Uterus (tissue), 4 donors: Measurements from ENCODE around the gene TBC1D22B. TPM values are rescaled to one million over a fixed set of nuclear protein-coding genes. Genes with fewer than 3 reads are reported as not detected.

Experiments
- DNase-seq, 2 donors: peaks; one replicate each; pipeline ENCODE4 v3.0.0-alpha.2; 2019 to 2020
- H3K27ac ChIP-seq, 2 donors: fragments of 200-600 bp; sonication (generic); 1 replicate in 1 of 2; 2 replicates in 1 of 2; pipeline ENCODE4 v1.5.1; 2016 to 2018
- H3K27me3 ChIP-seq, 2 donors: fragments of 200-600 bp; sonication (generic); one replicate each; pipeline ENCODE4 v1.5.1; 2018 to 2019; ENCODE audit warnings: control low read depth in 1 of 2
- H3K36me3 ChIP-seq, 2 donors: fragments of 200-600 bp; sonication (generic); one replicate each; pipeline ENCODE4 v1.5.1; 2019; ENCODE audit warnings: control low read depth in 1 of 2
- H3K4me1 ChIP-seq, 2 donors: fragments of 200-600 bp; sonication (generic); one replicate each; pipeline ENCODE4 v1.5.1; 2018 to 2019; ENCODE audit warnings: control low read depth in 1 of 2
- H3K4me3 ChIP-seq, 2 donors: fragments of 200-600 bp; sonication (generic); 1 replicate in 1 of 2; 2 replicates in 1 of 2; pipeline ENCODE4 v1.5.1; 2018 to 2019; ENCODE audit warnings: mild to moderate bottlenecking in 1 of 2
- H3K9me3 ChIP-seq, 2 donors: fragments of 200-600 bp; sonication (generic); one replicate each; pipeline ENCODE4 v1.5.1; 2019; ENCODE audit warnings: control low read depth in 1 of 2
- POLR2A ChIP-seq, 2 donors: fragments of 450-650 bp; IDR thresholded peaks; one replicate each; pipeline ENCODE4 v1.6.1; 2016; ENCODE audit warnings: antibody characterized with exemption in 2 of 2, mild to moderate bottlenecking in 1 of 2, moderate library complexity in 1 of 2
- intact Hi-C: fragments of 100-400 bp; cut with DNase I; formaldehyde crosslinking; loops from one replicate; pipeline ENCODE4 v1.15.1; 2023; ENCODE audit warnings: low total_unique reads
- total RNA-seq, 4 donors: library from RNA; depleted of rRNA in 3 of 4; stranded (reverse); fragments of >200 nt in 3 of 4; gene quantifications; one replicate each; pipeline versions ENCODE4 v1.1.0 to v1.2.4, GENCODE V29; 2014 to 2023
- TF ChIP-seq, protein P1 (sequence below), 4 experiments: fragments of 200-600 bp in 2 of 4; fragments of 450-650 bp in 2 of 4; sonication (generic) in 2 of 4; IDR thresholded peaks; one replicate each; pipeline ENCODE4 v1.5.1; 2016 to 2019; ENCODE audit warnings: antibody characterized with exemption in 4 of 4, mild to moderate bottlenecking in 2 of 4, moderate library complexity in 1 of 4
- donor health status: DM: yes; HTN: yes; CAD: no.

The TBC1D22B gene
- total RNA-seq, 4 donors from 2014 or later = 4.1 to 15.4 (median 7.5) TPM

DNA sequence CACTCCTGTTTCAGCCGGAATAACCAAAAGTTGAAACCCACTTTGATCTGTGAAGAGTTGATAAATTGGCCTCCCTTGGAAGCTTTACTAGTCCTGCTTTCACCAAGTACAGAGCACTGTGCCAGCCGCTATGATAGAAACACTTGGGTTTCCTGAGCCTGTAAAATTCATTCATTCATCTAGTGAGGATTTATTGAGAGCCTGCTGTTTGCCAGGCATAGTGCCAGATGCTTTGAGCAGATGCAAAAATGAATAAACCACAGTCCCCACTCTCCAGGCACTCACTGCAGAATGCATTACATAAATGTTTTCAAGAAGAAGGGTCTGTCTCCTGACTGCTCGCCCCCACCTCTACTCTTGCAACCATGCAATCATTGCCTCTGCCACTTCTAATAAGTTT, 25.7 kb downstream of the TBC1D22B start:
- DNase-seq = no peak
- H3K4me3 ChIP-seq = no peak overlapping the region
- H3K27ac ChIP-seq = no peak overlapping the region
- H3K4me1 ChIP-seq = no peaks in the 10 kb centered on the region
- intact Hi-C loops = no loop called here
- TF ChIP-seq, protein P1, sequence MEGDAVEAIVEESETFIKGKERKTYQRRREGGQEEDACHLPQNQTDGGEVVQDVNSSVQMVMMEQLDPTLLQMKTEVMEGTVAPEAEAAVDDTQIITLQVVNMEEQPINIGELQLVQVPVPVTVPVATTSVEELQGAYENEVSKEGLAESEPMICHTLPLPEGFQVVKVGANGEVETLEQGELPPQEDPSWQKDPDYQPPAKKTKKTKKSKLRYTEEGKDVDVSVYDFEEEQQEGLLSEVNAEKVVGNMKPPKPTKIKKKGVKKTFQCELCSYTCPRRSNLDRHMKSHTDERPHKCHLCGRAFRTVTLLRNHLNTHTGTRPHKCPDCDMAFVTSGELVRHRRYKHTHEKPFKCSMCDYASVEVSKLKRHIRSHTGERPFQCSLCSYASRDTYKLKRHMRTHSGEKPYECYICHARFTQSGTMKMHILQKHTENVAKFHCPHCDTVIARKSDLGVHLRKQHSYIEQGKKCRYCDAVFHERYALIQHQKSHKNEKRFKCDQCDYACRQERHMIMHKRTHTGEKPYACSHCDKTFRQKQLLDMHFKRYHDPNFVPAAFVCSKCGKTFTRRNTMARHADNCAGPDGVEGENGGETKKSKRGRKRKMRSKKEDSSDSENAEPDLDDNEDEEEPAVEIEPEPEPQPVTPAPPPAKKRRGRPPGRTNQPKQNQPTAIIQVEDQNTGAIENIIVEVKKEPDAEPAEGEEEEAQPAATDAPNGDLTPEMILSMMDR (IDR thresholded peaks at IDR 0.05) = no peak
- no peak for TF ChIP-seq POLR2A (IDR thresholded peaks at IDR 0.05)
- no peaks in the 10 kb centered on the region for H3K9me3 ChIP-seq
- no peaks in the 10 kb centered on the region for H3K36me3 ChIP-seq
- no peaks in the 10 kb centered on the region for H3K27me3 ChIP-seq

DNA sequence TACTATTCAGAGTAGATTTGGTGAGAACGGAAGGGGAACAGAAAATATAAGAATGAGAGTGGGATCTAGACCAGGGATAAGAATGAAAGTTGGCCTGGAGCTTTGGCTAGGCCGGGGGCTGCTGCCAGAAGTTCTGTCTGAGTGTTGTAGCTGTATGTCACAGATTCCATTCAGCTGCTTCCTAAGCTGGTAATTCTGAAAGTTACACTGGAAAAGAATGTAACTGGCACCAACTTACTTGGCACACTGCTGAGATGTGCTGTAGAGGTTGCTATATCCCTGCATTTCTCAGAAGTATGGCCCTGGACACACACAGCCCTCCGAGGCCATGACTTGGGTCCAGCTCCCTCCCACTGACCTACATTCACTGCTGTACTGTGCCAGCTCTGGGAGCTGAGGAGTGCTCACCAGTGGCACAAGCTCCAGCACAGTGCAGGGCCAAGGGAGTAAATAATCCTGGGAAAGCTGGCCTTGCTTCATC, 26.1 kb downstream of the TBC1D22B start:
- H3K4me3 ChIP-seq = no peak overlapping the region
- H3K4me1 ChIP-seq = no peaks in the 10 kb centered on the region
- intact Hi-C loops = no loop called here
- no peak overlapping the region for H3K27ac ChIP-seq
- no peak for TF ChIP-seq POLR2A (IDR thresholded peaks at IDR 0.05)
- TF ChIP-seq, protein P1 (IDR thresholded peaks at IDR 0.05) = no peak
- H3K9me3 ChIP-seq = no peaks in the 10 kb centered on the region
- H3K27me3 ChIP-seq = no peaks in the 10 kb centered on the region
- peak in 1 of 2 donors; percentile 50 for DNase-seq
- no peaks in the 10 kb centered on the region for H3K36me3 ChIP-seq

DNA sequence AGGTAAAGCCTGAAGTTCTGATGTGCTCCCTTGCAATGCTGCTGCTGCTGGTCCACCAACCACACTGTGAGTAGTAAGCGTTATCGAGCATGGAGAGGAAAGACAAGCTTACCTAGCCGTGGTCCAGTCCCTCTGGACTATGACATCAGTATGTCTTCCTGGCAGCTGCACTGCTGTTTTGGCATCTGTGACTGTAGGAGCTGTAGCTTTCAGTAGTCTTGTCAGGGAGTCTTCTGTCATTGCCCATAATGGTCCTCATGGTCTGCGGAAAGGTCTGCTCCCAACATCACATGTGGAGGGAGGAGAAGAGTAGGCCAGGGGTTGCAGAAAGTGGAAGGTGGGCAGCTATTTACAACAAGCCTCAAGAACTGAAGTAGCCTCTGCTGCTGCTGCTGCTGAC, 27.2 kb downstream of the TBC1D22B start:
- Histone ChIP-seq H3K9me3 (no peaks in the 10 kb centered on the region), H3K27ac (no peak overlapping the region), H3K4me3 (no peak overlapping the region), H3K4me1 (no peaks in the 10 kb centered on the region), H3K36me3 (no peaks in the 10 kb centered on the region), H3K27me3 (no peaks in the 10 kb centered on the region)
- TF ChIP-seq, protein P1 (IDR thresholded peaks at IDR 0.05) = no peak
- TF ChIP-seq POLR2A (IDR thresholded peaks at IDR 0.05) = no peak
- no peak for DNase-seq
- intact Hi-C loops = no loop called here

DNA sequence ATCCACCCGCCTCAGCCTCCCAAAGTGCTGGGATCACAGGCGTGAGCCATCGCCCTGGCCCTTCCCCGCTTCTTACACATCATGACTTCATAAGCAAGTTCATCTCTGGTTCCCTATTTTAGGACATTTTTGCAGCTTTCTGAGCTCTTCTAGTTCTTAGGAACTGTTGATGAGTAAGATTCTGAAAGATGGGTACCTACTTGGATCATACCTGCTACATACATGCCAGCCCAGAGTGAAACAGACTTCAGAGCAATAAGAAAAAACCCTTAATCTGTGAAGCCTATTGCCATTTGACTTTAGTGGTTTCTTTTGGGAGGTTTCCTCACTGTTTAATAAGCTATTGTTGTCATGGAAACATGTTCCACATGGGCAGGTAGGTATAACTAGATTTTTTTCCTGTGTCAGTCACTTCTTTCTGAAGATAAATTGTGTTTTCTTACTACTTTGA, 28.3 kb downstream of the TBC1D22B start:
- DNase-seq = no peak
- Histone ChIP-seq H3K27ac (no peak overlapping the region), H3K4me3 (no peak overlapping the region), H3K4me1 (no peaks in the 10 kb centered on the region), H3K27me3 (no peaks in the 10 kb centered on the region), H3K9me3 (no peaks in the 10 kb centered on the region), H3K36me3 (no peaks in the 10 kb centered on the region)
- TF ChIP-seq, protein P1 (IDR thresholded peaks at IDR 0.05) = no peak
- no peak for TF ChIP-seq POLR2A (IDR thresholded peaks at IDR 0.05)
- intact Hi-C loops = no loop called here

DNA sequence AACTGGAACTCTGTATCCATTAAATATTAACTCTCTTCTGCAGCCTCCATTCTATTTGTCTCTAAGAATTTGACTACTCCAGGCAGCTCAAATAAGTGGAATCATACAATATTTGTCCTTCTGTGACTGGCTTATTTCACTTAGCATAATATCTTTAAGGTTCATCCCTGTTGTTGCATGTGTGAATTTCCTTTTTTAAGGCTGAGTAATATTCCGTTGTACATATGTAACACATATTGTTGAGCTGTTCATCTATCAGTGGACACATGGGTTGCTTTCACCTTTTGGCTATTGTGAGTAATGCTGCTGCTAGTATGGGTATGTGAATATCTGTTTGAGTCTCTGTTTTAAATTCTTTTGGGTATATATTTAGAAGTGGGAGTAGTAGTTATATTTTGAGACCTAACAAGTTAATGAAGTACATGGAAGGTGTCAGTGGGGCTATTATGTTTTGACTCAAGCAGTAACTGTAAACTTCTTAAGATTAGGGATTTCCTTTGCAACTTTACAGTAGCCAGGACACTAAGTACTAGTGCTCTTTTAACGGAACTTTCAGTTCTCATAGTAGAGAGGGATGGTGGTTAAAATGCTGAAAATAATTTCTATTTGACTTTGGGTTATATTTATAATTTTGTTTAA, 30.1 kb downstream of the TBC1D22B start:
- Histone ChIP-seq H3K4me1 (no peaks in the 10 kb centered on the region), H3K9me3 (no peaks in the 10 kb centered on the region), H3K27ac (no peak overlapping the region), H3K27me3 (no peaks in the 10 kb centered on the region), H3K4me3 (no peak overlapping the region), H3K36me3 (no peaks in the 10 kb centered on the region)
- TF ChIP-seq, protein P1 (IDR thresholded peaks at IDR 0.05) = no peak
- no peak for TF ChIP-seq POLR2A (IDR thresholded peaks at IDR 0.05)
- intact Hi-C loops = no loop called here
- no peak for DNase-seq
